Activated CD8-positive, alpha-beta memory T cell treated with anti-CD3 and anti-CD28 coated beads, Interleukin-2, amount 50 U/mL, for 48 hours (primary cell): Measurements from ENCODE around the gene TAMALIN.

Experiments used
- DNase-seq: peaks from one replicate; pipeline ENCODE4 v3.0.0-alpha.2; 2020

TAMALIN gene

GRCh38 chr12:52056801-52057637, 50.3 kb downstream of the TAMALIN start:
- no peak for DNase-seq

- DNase-seq = no peak
These were observed 51.2 kb downstream of the TAMALIN start for GRCh38 chr12:52057638-52058576.

GRCh38 chr12:52058631-52059361, 52.0 kb downstream of the TAMALIN start:
- DNase-seq = no peak

- no peak for DNase-seq
These were observed 53.1 kb downstream of the TAMALIN start for GRCh38 chr12:52059582-52060497.

DNA sequence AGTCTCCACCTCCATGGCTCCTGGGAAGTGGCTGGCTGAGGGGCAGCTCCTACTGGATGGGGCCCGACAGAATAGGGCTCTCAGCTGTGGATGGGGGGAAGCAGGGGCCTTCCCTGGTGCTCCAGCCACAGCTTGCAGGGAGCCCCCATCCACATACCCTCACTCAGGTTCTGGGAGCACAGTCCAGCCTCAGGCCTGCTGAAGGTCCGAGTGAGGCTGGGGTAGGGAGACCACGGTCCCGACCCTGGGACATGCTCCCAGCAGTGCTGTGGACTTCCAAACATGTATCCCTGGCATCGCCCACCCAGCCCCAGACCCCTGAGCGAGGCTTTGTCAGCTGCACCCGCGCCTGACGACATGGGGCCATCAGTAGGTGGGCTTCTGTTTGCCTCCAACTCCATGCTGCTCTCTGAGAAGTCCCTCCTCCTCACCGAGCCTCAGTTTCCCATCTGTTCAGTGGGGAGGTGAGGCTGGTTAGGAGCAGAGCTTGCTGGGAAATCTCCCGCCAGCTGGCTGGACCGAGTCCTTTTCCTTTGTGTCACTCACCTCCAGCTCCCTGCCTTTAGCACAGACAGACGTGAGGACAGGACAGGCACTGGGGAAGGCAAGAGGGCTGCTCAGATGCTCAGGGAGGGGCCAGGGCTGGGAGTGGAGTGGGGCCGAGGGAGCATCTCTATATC, 53.9 kb downstream of the TAMALIN start:
- no peak for DNase-seq

- no peak for DNase-seq
These were observed 54.9 kb downstream of the TAMALIN start for GRCh38 chr12:52061470-52062166.

DNA sequence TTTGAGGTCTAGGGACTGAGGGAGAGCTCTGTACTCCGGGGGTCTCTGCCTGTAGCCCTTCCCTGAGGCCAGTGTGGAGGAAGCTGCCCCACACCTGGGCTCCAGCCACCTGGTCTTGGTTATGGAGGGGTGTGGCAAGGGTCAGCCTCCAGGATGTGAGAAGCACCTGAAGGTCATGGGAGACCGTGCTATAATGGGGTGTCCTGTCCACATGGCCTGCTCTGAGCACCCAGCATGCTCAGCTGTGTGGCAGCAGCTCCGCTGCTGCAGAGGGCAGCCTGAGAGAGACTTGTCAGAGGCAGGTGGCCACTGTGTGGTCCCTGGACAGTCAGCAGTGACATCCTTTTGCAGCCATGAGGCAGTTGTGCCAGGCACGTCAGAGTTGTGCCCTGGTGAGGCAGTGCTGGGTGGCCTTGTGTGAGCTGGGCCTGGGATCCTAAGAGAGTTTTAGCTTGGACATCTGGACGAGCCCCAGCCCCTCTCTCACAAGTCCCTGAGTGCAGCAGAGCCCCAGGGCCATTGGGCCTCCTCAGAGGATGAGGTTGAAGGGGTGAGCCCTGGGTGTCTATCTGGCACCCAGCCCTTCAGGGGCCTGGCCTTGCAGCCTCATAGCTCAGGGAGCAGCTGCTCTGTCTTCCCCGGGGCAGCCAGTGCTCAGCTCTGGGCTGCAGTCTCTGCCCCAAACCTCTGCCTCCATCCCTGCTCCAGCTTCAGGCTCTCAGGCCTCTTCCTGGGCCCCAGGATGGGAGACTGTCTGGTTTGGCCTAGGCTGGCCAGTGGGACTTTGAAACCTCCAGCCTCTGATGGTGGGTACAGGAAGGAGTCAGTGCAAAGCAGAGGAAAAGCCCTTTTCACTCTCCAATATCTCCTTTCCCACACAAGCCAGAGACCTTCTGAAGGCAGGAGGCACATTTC, 55.7 kb downstream of the TAMALIN start:
- no peak for DNase-seq

- DNase-seq = no peak
These were observed 56.6 kb downstream of the TAMALIN start for GRCh38 chr12:52063082-52063924.

DNA sequence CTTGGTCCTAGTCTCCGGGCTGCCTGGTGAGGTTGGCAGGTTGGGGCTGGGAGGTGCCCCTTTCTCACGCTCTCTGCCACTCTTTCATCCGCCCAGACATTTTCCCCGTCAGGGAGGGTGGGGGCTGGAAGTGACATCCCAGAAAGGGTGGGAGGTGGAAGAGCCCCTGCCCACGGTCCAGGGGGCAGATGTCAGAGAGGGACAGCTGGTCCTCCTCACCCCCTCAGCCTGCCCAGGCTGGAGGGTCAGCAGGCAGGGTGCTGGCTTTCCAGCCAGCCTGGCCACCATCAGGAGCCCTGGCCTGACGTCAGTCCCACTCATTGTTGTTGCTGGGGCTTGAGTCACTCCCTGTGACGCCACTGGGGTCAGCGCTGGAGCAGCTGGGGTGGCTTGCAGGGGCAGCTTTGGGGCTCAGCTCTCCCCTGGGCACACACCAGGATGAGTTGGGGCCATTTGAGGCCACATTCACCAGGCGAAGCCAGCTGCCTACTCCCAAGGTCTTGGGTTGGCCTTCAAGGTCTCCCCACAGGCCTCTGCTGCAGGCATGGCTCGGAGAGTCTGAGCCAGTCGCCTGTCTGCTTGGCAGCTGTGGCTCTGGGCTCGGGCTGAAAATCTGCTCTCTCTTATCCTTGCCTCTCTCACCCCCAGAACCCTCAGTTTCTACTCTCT, 57.4 kb downstream of the TAMALIN start:
- DNase-seq = no peak
